HG03064 (cell line): ENCODE data around the gene OCIAD2.
"Not testable (repeated sequence)": the region's sequence is repeated elsewhere in the genome, so short reads cannot be mapped to it uniquely, and the experiment has no call there.

Source experiments
- ATAC-seq: cut with Tn5 transposase; IDR thresholded peaks from one replicate; pipeline ENCODE4 v1.9.1; 2021; ENCODE audit warnings: low read depth; ENCODE audit not compliant: unreplicated experiment

Gene OCIAD2

GRCh38 chr4:48908687-48909086 lies 2.1 kb upstream of the OCIAD2 start:
- ATAC-seq, result no peak

- ATAC-seq, result no peak
Observed at GRCh38 chr4:48907706-48908477, 1.3 kb upstream of the OCIAD2 start.

GRCh38 chr4:48905363-48906015 lies 1.1 kb downstream of the OCIAD2 start:
- no peak for ATAC-seq

- no peak for ATAC-seq
Observed at GRCh38 chr4:48904541-48905142, 1.9 kb downstream of the OCIAD2 start.

- no peak for ATAC-seq
Observed at GRCh38 chr4:48904101-48904500, 2.5 kb downstream of the OCIAD2 start.

- ATAC-seq, result no peak
Observed at GRCh38 chr4:48902266-48902665, 4.3 kb downstream of the OCIAD2 start.

- no peak for ATAC-seq
Observed at GRCh38 chr4:48901196-48901595, 5.4 kb downstream of the OCIAD2 start.

- no peak for ATAC-seq
Observed at GRCh38 chr4:48899950-48900349, 6.6 kb downstream of the OCIAD2 start.

- ATAC-seq, result no peak
Observed at GRCh38 chr4:48899432-48899749, 7.2 kb downstream of the OCIAD2 start.

- ATAC-seq, result no peak
Observed at GRCh38 chr4:48898733-48899431, 7.7 kb downstream of the OCIAD2 start.

GRCh38 chr4:48896845-48897244 lies 9.7 kb downstream of the OCIAD2 start:
- ATAC-seq, result no peak

GRCh38 chr4:48891028-48891619 lies 15.4 kb downstream of the OCIAD2 start:
- no peak for ATAC-seq

GRCh38 chr4:48889750-48890149 lies 16.8 kb downstream of the OCIAD2 start:
- ATAC-seq, result not testable (repeated sequence)

GRCh38 chr4:48881646-48882045 lies 24.9 kb downstream of the OCIAD2 start:
- not testable (repeated sequence) for ATAC-seq

- no peak for ATAC-seq
Observed at GRCh38 chr4:48879561-48880442, 26.8 kb downstream of the OCIAD2 start.

- no peak for ATAC-seq
Observed at GRCh38 chr4:48877827-48878535, 28.6 kb downstream of the OCIAD2 start.

- ATAC-seq, result not testable (repeated sequence)
Observed at GRCh38 chr4:48864696-48865095, 41.9 kb downstream of the OCIAD2 start.

GRCh38 chr4:48863728-48864127 lies 42.8 kb downstream of the OCIAD2 start:
- no peak for ATAC-seq

- ATAC-seq, result no peak
Observed at GRCh38 chr4:48862661-48863060, 43.9 kb downstream of the OCIAD2 start.
